ENCODE data around the gene CYB561D1. TPM values are rescaled to one million over a fixed set of nuclear protein-coding genes. Genes with fewer than 3 reads are reported as not detected.
A peak's percentile ranks its signal among the peaks of the same experiment; 100 is the strongest.
"Not testable (repeated sequence)": the region's sequence is repeated elsewhere in the genome, so short reads cannot be mapped to it uniquely, and the experiment has no call there.

CYB561D1 gene, protein sequence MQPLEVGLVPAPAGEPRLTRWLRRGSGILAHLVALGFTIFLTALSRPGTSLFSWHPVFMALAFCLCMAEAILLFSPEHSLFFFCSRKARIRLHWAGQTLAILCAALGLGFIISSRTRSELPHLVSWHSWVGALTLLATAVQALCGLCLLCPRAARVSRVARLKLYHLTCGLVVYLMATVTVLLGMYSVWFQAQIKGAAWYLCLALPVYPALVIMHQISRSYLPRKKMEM
- total RNA-seq, result 1 to 10 TPM; 7.1 to 8.7 TPM

DNA sequence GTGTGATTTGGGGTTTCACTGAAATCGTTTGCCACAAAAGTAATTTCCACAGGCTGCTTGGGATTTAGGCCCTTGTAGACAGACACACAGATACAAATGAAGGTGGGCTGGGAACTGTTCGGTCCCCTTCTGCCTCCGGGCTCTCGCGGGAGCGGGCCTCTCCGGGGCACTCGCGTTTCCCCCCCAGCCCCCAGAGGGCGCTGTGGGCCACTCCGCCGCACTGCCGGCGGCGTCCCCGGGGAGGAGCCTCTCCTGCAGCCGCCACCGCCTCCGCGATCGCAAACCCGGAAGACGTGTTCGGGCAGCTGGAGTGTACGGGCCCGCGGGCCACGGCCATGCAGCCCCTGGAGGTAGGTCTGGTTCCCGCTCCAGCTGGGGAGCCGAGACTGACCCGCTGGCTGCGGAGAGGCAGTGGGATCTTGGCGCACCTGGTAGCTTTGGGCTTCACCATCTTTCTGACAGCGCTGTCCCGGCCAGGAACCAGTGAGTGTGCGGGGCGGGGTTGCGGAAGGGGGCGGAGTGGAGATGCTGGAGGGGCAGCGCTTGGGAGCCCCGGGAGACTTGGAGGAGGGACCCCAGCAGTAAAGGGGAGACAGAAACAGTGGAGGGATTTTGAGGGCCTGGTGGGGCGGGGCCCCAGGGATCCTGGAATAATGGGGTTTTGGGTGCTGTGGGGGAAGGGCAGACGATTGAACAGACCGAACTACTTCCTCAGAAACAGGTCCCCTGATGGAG is at the start of gene CYB561D1:
TSS of gene CYB561D1 (plus strand) at position 290 of the 735 bp plus-strand sequence. CDS start at position 336, 46 bp downstream.
- Mint-ChIP-seq H3K4me3 (peak within 1 kb of the TSS; percentile 98), H3K36me3 (ENCODE audit: low read depth) (peaks cover 12% of the 10 kb centered on the region), H3K27ac (peak within 1 kb of the TSS; percentile 90), H3K4me1 (peaks cover 45% of the 10 kb centered on the region), H3K9me3 (ENCODE audit: low read depth) (no peaks in the 10 kb centered on the region), H3K27me3 (no peaks in the 10 kb centered on the region)
- ATAC-seq, result peak; percentile 89
- CTCF ChIA-PET, result interaction anchor here (0.6 to 26.9 kb wide), 19 partner anchors 8 to 655 kb away, joined by 3 to 864 read pairs (median 5); partner anchors contain the start of genes AMIGO1, AMPD2, ATXN7L2 and GNAI3
- POLR2A ChIA-PET, result interaction anchor here (1.0 to 1.8 kb wide), 3 partner anchors 10 to 68 kb away, joined by 3 to 4 read pairs (median 3); partner anchors contain the start of gene ATXN7L2
- DNase-seq, result peak; percentile 95
- intact Hi-C loops (cut with DNase I, micrococcal nuclease), result loop anchor here (1.0 to 5.0 kb wide), 12 partner anchors 11 to 538 kb away; partner anchors contain the start of genes GNAI3 (in 2 of the 2), PSRC1 (in 2 of the 2), AHCYL1 (in 1 of the 2) and AMIGO1 (in 1 of the 2)

DNA sequence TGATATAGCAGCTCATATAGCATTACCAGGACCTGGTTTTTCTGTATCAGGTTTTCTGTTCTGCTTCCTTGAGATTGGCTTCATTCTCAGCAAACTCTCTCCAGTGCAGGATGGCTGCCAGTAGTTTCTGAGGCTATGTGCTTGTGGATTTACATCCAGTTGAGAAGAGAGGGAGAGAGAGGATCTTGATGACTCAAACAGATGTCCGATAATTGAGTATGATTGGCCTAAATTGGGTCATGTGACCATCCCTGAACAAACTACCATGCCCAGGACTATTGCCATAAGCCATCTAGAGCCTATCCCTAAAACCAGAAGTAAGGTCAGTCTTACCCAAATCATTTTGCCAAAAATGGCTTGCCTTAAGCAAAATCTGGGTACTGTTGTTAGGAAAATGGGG is 49.5 kb upstream of the CYB561D1 start:
- intact Hi-C loops (cut with DNase I, micrococcal nuclease), result no loop called here
- H3K4me3 Mint-ChIP-seq, result no peak overlapping the region
- ChIA-PET CTCF (interaction anchor here (1.2 kb wide), 1 partner anchor 88 kb away, joined by 3 read pairs; no protein-coding TSS in a partner anchor), POLR2A (no interaction called here)
- no peak overlapping the region for H3K27ac Mint-ChIP-seq
- no peaks in the 10 kb centered on the region for H3K36me3 Mint-ChIP-seq (ENCODE audit: low read depth)
- no peak for DNase-seq
- no peaks in the 10 kb centered on the region for H3K4me1 Mint-ChIP-seq
- H3K9me3 Mint-ChIP-seq (ENCODE audit: low read depth), result no peaks in the 10 kb centered on the region
- H3K27me3 Mint-ChIP-seq, result peaks cover 6% of the 10 kb centered on the region
- no peak for ATAC-seq

DNA sequence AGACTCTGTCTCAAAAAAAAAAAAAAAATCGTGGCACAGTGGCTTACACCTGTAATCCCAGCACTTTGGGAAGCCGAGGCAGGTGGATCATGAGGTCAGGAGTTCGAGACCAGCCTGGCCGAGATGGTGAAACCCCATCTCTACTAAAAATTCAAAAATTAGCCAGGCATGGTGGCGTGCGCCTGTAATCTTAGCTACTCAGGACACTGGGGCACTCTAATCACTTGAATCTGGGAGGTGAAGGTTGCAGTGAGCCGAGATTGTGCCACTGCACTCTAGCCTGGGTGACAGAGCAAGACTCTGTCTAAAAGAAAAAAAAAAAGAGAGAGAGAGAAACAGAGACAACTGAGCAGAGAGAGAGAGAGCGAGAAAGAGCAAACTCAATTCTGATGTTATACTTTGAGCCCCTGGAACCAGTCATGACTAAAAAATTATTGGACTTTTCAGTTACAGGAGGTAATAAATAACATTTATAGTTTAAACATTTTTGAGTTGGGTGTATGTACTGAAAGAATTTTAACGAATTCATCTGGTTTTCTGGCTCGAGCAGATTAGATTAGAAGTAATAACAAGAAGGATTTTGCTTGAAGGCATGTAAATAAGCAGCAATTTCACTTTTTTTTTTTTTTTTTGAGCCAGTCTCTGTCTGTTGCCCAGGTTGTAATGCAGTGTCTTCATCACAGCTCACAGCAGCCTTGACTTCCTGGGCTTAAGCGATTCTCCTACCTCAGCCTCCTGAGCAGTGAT is 47.8 kb upstream of the CYB561D1 start:
- peaks cover 12% of the 10 kb centered on the region for H3K27me3 Mint-ChIP-seq
- CTCF ChIA-PET, result interaction anchor here (0.5 to 1.0 kb wide), 2 partner anchors 19 to 171 kb away, joined by 3 read pairs; no protein-coding TSS in a partner anchor
- H3K36me3 Mint-ChIP-seq (ENCODE audit: low read depth); H3K4me3 Mint-ChIP-seq; DNase-seq; ATAC-seq; intact Hi-C loops (cut with DNase I, micrococcal nuclease); POLR2A ChIA-PET; H3K27ac Mint-ChIP-seq; H3K4me1 Mint-ChIP-seq; H3K9me3 Mint-ChIP-seq (ENCODE audit: low read depth): not testable (repeated sequence)

DNA sequence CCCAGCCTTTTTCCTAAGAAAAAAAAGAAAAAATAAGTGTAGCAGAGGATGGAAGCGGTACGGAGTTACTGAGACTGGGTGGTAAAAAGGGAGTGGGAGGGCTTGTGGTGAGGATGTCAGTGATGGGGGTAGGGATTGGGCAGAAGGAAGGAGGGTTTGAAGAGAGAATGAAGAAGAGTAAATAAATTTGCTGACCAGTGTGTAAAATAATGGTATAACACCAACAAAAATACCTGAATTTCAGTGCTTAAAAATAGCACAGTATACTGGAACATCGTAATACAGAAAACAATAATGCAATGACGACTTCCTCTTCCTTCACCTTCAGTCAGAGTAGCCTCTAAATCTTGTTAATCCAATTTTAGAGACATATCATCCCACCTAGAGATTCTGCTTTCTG is 46.4 kb upstream of the CYB561D1 start:
- Mint-ChIP-seq H3K36me3 (ENCODE audit: low read depth) (no peaks in the 10 kb centered on the region), H3K4me1 (no peaks in the 10 kb centered on the region), H3K9me3 (ENCODE audit: low read depth) (no peaks in the 10 kb centered on the region), H3K4me3 (no peak overlapping the region), H3K27ac (no peak overlapping the region), H3K27me3 (peaks cover 12% of the 10 kb centered on the region)
- POLR2A ChIA-PET, result no interaction called here
- DNase-seq (no peak), ATAC-seq (no peak)
- intact Hi-C loops (cut with DNase I, micrococcal nuclease), result no loop called here
- CTCF ChIA-PET, result interaction anchor here (0.7 to 0.9 kb wide), 2 partner anchors 10 to 1291 kb away, joined by 3 read pairs; no protein-coding TSS in a partner anchor

DNA sequence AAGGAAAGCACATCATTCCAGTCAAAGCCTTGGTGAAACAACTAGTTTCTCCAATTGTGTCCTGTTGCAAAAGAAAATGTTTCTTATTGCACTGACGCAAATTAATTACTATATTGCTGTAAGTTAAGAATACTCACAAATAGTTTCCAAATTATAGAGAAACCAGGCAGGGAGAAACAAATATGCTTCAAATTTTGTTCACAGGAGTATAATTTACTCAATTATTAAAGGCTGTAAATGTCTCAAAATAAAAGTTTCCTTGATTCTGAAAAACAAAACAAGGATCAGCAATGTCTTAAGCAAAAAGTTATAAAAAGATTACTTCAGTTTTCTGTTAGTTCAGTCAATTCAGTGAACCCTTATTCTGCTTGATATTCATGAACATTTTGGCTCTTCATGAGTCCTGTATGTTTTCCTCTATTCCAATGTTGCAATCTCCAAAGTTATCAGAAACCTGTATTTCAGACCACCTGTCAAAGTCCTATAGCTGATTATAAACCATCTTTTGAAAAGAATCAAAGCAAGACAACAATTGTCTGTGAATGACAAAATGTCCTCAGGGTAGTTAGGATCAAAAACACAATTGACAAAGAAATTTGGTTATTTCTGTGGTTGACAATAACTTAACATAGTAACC is 39.3 kb upstream of the CYB561D1 start:
- ChIA-PET CTCF (no interaction called here), POLR2A (no interaction called here)
- H3K4me1 Mint-ChIP-seq, result no peaks in the 10 kb centered on the region
- DNase-seq, result no peak
- ATAC-seq, result no peak
- H3K36me3 Mint-ChIP-seq (ENCODE audit: low read depth), result peaks cover 3% of the 10 kb centered on the region
- intact Hi-C loops (cut with DNase I, micrococcal nuclease), result no loop called here
- H3K9me3 Mint-ChIP-seq (ENCODE audit: low read depth), result peaks cover 21% of the 10 kb centered on the region
- no peak overlapping the region for H3K27ac Mint-ChIP-seq
- no peak overlapping the region for H3K4me3 Mint-ChIP-seq
- peaks cover 24% of the 10 kb centered on the region for H3K27me3 Mint-ChIP-seq

DNA sequence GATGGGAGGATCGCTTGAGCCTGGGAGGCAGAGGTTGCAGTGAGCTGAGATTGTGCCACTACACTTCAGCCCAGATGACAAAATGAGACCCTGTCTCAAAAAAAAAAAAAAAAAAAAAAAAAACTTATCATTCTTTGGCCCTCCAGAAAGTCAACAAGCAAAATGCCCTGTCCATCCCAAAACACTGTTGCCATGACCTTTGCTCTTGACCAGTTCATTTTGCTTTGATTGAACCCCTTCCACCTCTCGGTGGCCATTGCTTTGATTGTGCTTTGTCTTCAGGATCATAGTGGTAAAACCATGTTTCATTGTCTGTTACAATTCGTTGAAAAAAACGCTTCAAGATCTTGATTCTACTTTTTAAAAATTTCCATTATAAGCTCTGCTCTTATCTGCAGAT is 36.1 kb upstream of the CYB561D1 start:
- intact Hi-C loops (cut with DNase I, micrococcal nuclease), result no loop called here
- ATAC-seq (no peak), DNase-seq (no peak)
- Mint-ChIP-seq H3K4me3 (no peak overlapping the region), H3K36me3 (ENCODE audit: low read depth) (peaks cover 3% of the 10 kb centered on the region), H3K27me3 (peaks cover 29% of the 10 kb centered on the region), H3K9me3 (ENCODE audit: low read depth) (peaks cover 21% of the 10 kb centered on the region), H3K4me1 (no peaks in the 10 kb centered on the region), H3K27ac (no peak overlapping the region)
- ChIA-PET CTCF (interaction anchor here (1.5 kb wide), 1 partner anchor 10 kb away, joined by 3 read pairs; no protein-coding TSS in a partner anchor), POLR2A (no interaction called here)

DNA sequence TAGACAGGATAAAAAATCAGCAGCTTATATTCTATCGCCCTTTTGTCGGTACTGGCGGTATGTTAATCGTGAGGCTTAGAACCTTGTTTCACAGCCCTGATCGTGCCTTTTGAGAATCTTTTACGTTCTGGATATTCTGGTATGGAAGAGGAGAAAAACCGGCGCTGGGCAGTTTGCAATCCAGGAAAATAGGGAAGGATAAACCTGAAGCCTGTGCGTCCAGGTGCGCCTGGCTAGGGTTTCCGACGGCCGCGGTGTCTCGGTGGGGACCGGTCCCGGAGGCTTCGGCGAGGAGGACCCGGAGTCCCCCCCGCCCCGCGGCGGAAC is 27.8 kb upstream of the CYB561D1 start:
- CTCF ChIA-PET, result no interaction called here
- peaks cover 53% of the 10 kb centered on the region for H3K27me3 Mint-ChIP-seq
- no peak overlapping the region for H3K27ac Mint-ChIP-seq
- POLR2A ChIA-PET, result no interaction called here
- no peak for ATAC-seq
- peaks cover 4% of the 10 kb centered on the region for H3K4me1 Mint-ChIP-seq
- no peak for DNase-seq
- no peaks in the 10 kb centered on the region for H3K9me3 Mint-ChIP-seq (ENCODE audit: low read depth)
- peak overlapping the region; percentile 59 for H3K4me3 Mint-ChIP-seq
- H3K36me3 Mint-ChIP-seq (ENCODE audit: low read depth), result no peaks in the 10 kb centered on the region
- intact Hi-C loops (cut with DNase I, micrococcal nuclease), result no loop called here

DNA sequence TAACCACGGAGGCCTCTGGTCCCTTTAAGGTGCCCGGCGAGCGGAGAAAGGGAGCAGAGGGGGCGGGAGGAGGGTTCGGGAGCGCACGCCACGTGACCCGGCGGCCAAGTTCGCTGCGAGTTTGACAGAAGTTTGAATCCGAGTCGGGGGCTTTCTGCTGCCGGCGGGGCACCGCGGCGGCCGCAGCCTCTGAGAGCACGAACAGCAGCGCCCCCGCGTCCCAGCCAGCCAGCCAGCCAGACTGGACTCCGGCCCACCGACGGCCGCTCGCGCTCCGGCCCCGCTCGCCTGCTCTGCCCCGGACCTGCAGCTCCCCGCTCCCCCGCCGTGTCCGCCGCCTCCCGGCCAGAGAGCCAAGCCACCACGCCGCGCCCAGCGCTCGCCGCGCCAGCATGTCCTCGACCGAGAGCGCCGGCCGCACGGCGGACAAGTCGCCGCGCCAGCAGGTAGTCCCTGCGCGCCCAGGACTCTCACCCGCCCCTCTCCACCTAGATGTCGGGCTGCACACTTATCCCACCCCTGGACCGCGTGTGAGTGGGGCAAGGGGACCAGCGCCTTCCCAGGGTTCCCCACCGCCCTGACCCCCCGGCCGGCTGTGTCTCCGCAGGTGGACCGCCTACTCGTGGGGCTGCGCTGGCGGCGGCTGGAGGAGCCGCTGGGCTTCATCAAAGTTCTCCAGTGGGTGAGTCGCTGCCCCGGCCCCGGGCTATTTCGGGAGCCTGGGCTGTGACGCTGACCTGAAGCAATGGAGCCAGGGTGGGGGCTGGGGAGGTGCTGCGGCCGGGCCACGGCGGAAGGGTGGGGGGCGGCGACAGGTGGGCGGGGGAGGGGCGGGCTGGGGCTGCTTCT is 27.2 kb upstream of the CYB561D1 start, which contains the start of gene SYPL2:
TSS of gene SYPL2 (plus strand) at position 95 of the 849 bp plus-strand sequence. CDS start at position 393, 298 bp downstream.
- H3K9me3 Mint-ChIP-seq (ENCODE audit: low read depth), result no peaks in the 10 kb centered on the region
- peak; percentile 46 for DNase-seq
- H3K27me3 Mint-ChIP-seq, result peaks cover 52% of the 10 kb centered on the region
- POLR2A ChIA-PET, result no interaction called here
- peak within 1 kb of the TSS; percentile 59 for H3K4me3 Mint-ChIP-seq
- no peak within 1 kb of the TSS for H3K27ac Mint-ChIP-seq
- peak; percentile 55 for ATAC-seq
- no peaks in the 10 kb centered on the region for H3K36me3 Mint-ChIP-seq (ENCODE audit: low read depth)
- CTCF ChIA-PET, result no interaction called here
- intact Hi-C loops (cut with DNase I, micrococcal nuclease), result no loop called here
- H3K4me1 Mint-ChIP-seq, result peaks cover 4% of the 10 kb centered on the region

DNA sequence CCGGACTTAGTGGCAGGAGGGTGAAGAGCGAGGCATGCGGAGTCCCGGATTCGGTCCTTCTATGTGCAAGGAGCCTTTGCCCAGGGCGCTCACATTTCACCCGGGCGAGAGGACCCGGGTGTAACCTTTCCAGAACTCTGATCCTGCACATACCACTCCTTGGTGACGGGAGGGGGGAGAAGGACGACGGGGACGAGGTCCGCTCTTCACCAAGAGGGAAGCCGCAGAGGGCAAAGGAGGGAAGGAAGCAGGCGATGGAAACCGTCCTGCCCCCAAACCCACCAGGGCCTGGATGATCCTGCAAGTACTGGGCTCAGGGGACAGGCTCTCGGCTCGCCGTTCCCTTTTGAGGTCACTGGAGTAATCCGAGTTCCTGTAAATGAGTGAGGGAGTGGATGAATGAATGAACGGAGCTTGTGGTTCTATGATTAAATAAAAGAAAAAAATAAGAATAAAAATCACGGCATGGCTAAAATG is 26.6 kb upstream of the CYB561D1 start:
- CTCF ChIA-PET, result interaction anchor here (0.6 kb wide), 1 partner anchor 65 kb away, joined by 3 read pairs; no protein-coding TSS in a partner anchor
- DNase-seq, result no peak
- no peaks in the 10 kb centered on the region for H3K36me3 Mint-ChIP-seq (ENCODE audit: low read depth)
- no peaks in the 10 kb centered on the region for H3K9me3 Mint-ChIP-seq (ENCODE audit: low read depth)
- ATAC-seq, result no peak
- peaks cover 4% of the 10 kb centered on the region for H3K4me1 Mint-ChIP-seq
- POLR2A ChIA-PET, result no interaction called here
- peaks cover 46% of the 10 kb centered on the region for H3K27me3 Mint-ChIP-seq
- H3K27ac Mint-ChIP-seq, result no peak overlapping the region
- intact Hi-C loops (cut with DNase I, micrococcal nuclease), result no loop called here
- peak overlapping the region; percentile 59 for H3K4me3 Mint-ChIP-seq

DNA sequence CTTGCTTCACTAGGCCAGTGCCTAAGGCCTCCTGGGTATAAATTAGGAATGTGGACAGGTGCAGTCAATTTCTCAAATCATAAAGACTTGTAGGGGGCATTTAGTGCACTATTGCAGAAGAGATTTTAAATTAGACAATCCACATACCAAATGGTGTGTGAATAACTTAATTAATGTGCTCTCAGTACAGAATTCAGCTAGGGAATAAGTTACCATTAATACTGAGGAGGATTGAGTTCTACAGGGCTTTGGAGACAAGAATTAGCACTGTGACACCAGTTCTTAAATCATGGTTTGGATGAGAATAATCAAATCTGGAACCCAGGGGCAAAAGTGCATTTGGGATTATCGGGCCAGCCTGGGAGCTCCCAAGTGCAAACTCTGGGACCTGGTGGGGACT is 25.8 kb upstream of the CYB561D1 start:
- CTCF ChIA-PET, result interaction anchor here (0.6 to 1.3 kb wide), 5 partner anchors 29 to 447 kb away, joined by 3 to 4 read pairs (median 3); no protein-coding TSS in a partner anchor

More for the DNA sequence above, 25.8 kb upstream of the CYB561D1 start:
- POLR2A ChIA-PET, result no interaction called here
- intact Hi-C loops (cut with DNase I, micrococcal nuclease), result no loop called here
- H3K4me1 Mint-ChIP-seq, result peaks cover 4% of the 10 kb centered on the region
- DNase-seq (no peak), ATAC-seq (no peak)
- no peaks in the 10 kb centered on the region for H3K36me3 Mint-ChIP-seq (ENCODE audit: low read depth)
- no peak overlapping the region for H3K27ac Mint-ChIP-seq
- peak overlapping the region; percentile 59 for H3K4me3 Mint-ChIP-seq
- no peaks in the 10 kb centered on the region for H3K9me3 Mint-ChIP-seq (ENCODE audit: low read depth)
- H3K27me3 Mint-ChIP-seq, result peaks cover 41% of the 10 kb centered on the region

Data from activated CD4-positive, alpha-beta T cell treated with anti-CD3 and anti-CD28 coated beads for 36 hours (primary cell).